ENCODE data around the gene ZNF609. TPM values are rescaled to one million over a fixed set of nuclear protein-coding genes. Genes with fewer than 3 reads are reported as not detected.

ZNF609 gene
- total RNA-seq, 1 donor from 2014 or later: 24.1 TPM

- Mint-ChIP-seq H3K4me1 (ENCODE audit: low read depth) (peaks cover 4% of the 10 kb centered on the region), H3K4me3 (ENCODE audit: unreplicated experiment) (no peak overlapping the region), H3K9me3 (ENCODE audit: low read depth) (no peaks in the 10 kb centered on the region), H3K36me3 (ENCODE audit: low read depth) (peaks cover 16% of the 10 kb centered on the region), H3K27me3 (ENCODE audit: low read depth) (no peaks in the 10 kb centered on the region), H3K27ac (ENCODE audit: unreplicated experiment) (peak overlapping the region; percentile 13)
- no peak for TF ChIP-seq CTCF (IDR thresholded peaks at IDR 0.05)
- no peak for DNase-seq (ENCODE audit: low spot score)
Measured at GRCh38 chr15:64687688-64688087, 227.3 kb downstream of the ZNF609 start.

GRCh38 chr15:64688770-64689169 is 228.4 kb downstream of the ZNF609 start:
- H3K36me3 Mint-ChIP-seq (ENCODE audit: low read depth): peaks cover 17% of the 10 kb centered on the region
- no peaks in the 10 kb centered on the region for H3K9me3 Mint-ChIP-seq (ENCODE audit: low read depth)
- H3K4me3 Mint-ChIP-seq (ENCODE audit: unreplicated experiment): no peak overlapping the region
- no peak overlapping the region for H3K27ac Mint-ChIP-seq (ENCODE audit: unreplicated experiment)
- peaks cover 14% of the 10 kb centered on the region for H3K4me1 Mint-ChIP-seq (ENCODE audit: low read depth)
- TF ChIP-seq CTCF (IDR thresholded peaks at IDR 0.05): no peak
- DNase-seq (ENCODE audit: low spot score): no peak
- H3K27me3 Mint-ChIP-seq (ENCODE audit: low read depth): no peaks in the 10 kb centered on the region

GRCh38 chr15:64690008-64690407 is 229.6 kb downstream of the ZNF609 start:
- no peaks in the 10 kb centered on the region for H3K27me3 Mint-ChIP-seq (ENCODE audit: low read depth)
- TF ChIP-seq CTCF (IDR thresholded peaks at IDR 0.05): no peak
- H3K4me1 Mint-ChIP-seq (ENCODE audit: low read depth): peaks cover 14% of the 10 kb centered on the region
- no peak overlapping the region for H3K4me3 Mint-ChIP-seq (ENCODE audit: unreplicated experiment)
- peak overlapping the region; percentile 36 for H3K27ac Mint-ChIP-seq (ENCODE audit: unreplicated experiment)
- H3K9me3 Mint-ChIP-seq (ENCODE audit: low read depth): no peaks in the 10 kb centered on the region
- peaks cover 15% of the 10 kb centered on the region for H3K36me3 Mint-ChIP-seq (ENCODE audit: low read depth)
- DNase-seq (ENCODE audit: low spot score): no peak

- no peaks in the 10 kb centered on the region for H3K9me3 Mint-ChIP-seq (ENCODE audit: low read depth)
- no peaks in the 10 kb centered on the region for H3K27me3 Mint-ChIP-seq (ENCODE audit: low read depth)
- no peak overlapping the region for H3K27ac Mint-ChIP-seq (ENCODE audit: unreplicated experiment)
- peak; percentile 44 for TF ChIP-seq CTCF (IDR thresholded peaks at IDR 0.05)
- H3K4me3 Mint-ChIP-seq (ENCODE audit: unreplicated experiment): no peak overlapping the region
- peaks cover 18% of the 10 kb centered on the region for H3K36me3 Mint-ChIP-seq (ENCODE audit: low read depth)
- no peak for DNase-seq (ENCODE audit: low spot score)
- peaks cover 17% of the 10 kb centered on the region for H3K4me1 Mint-ChIP-seq (ENCODE audit: low read depth)
Measured at GRCh38 chr15:64690578-64691296, 230.4 kb downstream of the ZNF609 start.

- no peak for DNase-seq (ENCODE audit: low spot score)
- Mint-ChIP-seq H3K27ac (ENCODE audit: unreplicated experiment) (peak overlapping the region; percentile 36), H3K27me3 (ENCODE audit: low read depth) (no peaks in the 10 kb centered on the region), H3K4me1 (ENCODE audit: low read depth) (peaks cover 19% of the 10 kb centered on the region), H3K4me3 (ENCODE audit: unreplicated experiment) (no peak overlapping the region), H3K9me3 (ENCODE audit: low read depth) (no peaks in the 10 kb centered on the region), H3K36me3 (ENCODE audit: low read depth) (peaks cover 18% of the 10 kb centered on the region)
- TF ChIP-seq CTCF (IDR thresholded peaks at IDR 0.05): no peak
Measured at GRCh38 chr15:64691896-64692565, 231.7 kb downstream of the ZNF609 start.

Data from chondrocyte (in vitro differentiated cells).